ENCODE measurements around the gene PSAP.

PSAP gene

GRCh38 chr10:71766717-71767419 is 84.2 kb downstream of the PSAP start:
- peak; percentile 94 for DNase-seq (ENCODE audit: low read depth)

Measured in non-pigmented ciliary epithelial cell (primary cell).